NK-92 (cell line): ENCODE data around the gene FRYL.

Experiments
- DNase-seq: peaks from one replicate; lab custom pipeline; 2025; ENCODE audit not compliant: unreplicated experiment; lab: John Stamatoyannopoulos, UW

The FRYL gene

DNA sequence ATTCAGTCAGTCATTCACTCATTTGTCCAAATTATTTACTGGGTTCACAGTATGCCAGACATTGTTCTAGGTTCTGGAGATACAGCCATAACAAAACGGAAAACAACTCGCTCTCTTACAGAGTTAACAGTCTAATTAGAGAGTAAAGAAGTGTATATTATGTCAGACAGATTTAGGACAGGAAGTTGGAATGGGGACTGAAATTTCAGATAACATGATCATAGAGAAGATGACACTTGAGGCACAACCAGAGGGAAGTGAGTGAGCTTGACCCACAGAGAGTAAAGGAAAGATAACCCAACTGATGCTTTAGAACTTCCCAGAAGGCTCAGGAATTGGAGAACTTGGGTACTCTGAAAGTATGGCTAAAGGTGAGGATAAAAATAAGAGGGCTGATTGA, 150.6 kb downstream of the FRYL start:
- DNase-seq: no peak

DNA sequence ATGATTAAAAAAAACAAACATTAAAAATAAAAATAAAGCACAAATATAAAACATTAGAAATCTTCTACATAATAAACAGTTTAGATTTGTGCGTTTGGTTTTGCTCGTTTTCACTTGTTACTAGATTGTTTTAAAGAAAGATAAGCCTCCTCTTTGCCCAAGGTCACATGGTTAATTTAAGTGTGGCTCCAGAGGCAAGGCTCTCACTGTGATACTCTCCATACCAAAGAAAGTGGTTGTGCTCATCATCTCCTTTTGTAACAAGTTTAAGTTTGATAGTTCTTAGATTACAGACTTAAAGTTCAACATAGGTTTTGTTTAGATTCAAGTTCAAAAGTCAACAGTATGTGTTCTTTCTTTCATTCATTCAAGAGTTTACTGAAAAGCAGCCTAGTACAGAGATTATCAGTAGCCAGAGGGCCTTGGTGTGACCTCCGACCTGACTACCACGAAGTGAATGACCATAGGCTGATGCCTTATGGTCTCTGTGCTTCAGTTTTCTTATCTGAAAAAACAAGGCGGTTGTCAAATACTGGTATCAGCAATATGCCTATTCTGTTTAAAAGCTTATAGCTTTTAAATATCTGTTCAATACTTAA, 156.8 kb downstream of the FRYL start:
- no peak for DNase-seq

DNA sequence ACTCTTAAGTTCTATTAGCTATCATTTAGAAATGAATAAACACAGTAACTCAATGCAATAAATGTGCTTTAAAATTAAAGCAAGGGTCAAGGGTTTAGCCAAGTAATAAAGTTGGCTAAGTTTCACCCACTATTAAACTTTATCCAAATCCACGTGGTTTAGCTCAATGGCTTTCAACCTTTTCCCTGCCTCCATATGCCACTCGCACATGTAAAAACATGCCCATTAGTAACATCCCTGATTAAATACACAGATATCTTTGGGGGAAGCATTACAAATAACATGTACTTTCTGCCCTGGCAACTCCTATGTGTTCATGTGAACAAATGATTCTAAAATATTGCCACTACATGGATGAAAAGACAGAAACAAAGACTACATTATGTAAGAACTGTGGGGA, 159.2 kb downstream of the FRYL start:
- DNase-seq: no peak

DNA sequence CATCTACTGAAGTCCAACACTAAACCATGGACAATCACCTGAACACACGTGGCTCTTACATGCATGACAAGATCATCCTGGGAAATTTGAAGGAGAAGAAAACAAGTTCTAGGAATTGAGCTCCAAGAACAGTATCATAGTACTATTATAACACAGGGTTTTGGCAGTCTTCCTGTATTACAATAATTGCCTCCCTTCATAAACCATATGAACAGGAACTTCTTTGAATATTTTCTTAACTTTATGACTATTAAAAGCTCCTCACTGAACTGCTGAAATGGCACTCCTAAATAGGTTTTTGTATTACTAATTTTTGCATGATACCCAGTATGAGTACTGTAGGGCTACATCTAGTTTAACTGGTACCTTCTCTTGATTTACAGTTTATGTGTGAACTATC, 160.0 kb downstream of the FRYL start:
- no peak for DNase-seq

DNA sequence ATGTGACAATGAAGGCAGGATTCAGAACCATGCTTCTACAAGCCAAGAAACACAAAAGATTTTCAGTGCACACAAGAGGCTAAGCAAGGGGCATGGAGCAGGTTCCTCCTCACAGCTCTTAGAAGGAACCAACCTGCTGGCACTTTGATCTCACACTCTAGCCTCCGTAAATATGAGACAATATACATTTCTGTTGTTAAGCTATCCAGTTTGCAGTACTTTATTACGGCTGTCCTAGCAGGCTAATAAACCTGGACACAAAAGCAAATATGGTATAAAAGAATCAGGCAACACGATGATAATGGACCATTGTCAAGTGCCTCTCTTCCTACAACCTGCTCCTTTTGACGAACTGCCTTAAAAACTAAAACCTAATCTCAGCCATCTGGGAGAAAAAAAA, 175.6 kb downstream of the FRYL start:
- DNase-seq: no peak

DNA sequence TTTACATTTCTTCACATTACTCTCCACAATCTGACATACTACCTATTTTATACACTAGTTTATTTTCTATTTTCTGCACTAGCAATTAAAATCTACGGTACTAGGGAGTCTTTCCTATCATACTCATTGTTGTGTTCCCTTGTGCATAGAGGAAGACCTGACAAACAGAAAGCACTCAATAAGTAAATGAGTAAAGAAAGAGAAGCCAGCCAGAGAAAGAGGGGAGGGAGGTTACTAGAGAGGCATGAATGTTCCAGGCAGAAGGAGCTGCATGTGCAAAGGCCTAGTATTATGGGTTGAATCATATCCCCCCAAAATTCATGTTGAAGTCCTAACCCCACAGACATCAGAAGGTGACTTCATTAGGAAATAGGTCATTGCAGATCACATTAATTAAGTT, 176.0 kb downstream of the FRYL start:
- DNase-seq: no peak

DNA sequence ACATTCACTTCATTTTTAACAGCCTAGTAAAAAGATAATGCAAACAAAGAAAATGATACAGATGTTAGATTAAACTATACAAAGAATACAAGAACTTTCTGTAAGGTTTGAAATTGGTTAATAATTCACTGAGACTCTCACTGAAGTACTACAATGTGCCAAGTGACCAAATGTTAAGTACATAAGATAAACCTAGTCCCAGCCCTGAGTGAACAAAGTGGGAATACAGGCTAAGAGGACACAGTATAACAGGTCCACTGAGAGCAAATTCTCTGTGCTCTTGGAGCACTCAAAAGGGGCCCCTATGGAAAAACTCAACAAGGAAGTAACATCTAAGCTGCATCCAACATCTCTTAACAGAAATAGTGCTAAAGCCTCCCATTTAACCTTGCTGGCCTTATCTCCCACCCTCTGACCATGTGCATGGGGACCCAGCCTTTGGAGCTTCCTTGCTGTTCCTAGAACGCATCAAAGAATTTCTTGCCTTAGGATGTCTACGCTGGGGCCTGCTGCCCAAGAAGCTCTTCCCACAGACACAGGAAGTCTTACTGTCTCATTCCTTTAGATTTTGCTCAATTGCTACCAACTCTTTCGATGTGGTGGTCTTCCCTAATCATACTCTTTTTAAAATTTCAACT, 176.6 kb downstream of the FRYL start:
- DNase-seq: no peak

DNA sequence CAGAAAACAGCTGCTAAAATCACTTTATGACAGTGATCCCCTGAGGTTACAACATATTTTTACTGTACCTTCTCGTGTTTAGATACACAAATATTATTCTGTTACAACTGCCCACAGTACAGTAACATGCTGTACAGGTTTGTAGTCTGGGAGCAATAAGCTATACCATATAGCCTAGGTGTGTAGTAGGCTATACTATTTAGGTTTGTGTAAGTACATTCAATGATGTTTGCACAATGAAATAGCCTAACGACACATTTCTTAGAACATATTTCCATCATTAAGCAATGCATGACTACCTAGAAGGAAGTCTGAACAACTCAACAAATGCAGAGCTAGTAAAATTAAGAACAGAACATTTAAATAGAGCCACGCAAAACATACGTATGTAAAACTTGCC, 177.3 kb downstream of the FRYL start:
- no peak for DNase-seq

DNA sequence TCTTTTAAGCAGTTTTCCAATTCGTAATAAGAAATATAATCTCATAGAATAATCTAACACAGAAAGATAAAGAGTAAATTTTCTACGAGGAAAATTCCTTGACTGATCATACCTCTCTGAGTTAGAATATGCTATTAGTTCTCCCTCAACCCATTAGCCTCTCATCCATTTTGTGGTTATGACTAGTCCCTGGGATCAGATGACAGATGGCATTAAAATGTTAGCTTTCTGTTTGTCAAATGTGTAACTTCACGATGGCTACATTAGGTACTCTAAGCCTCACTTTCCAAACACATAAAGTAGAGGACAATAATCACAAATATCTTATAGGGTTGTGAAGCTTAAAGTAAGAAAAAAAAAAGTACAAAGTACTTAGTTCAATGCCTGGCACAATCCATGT, 177.9 kb downstream of the FRYL start:
- no peak for DNase-seq

DNA sequence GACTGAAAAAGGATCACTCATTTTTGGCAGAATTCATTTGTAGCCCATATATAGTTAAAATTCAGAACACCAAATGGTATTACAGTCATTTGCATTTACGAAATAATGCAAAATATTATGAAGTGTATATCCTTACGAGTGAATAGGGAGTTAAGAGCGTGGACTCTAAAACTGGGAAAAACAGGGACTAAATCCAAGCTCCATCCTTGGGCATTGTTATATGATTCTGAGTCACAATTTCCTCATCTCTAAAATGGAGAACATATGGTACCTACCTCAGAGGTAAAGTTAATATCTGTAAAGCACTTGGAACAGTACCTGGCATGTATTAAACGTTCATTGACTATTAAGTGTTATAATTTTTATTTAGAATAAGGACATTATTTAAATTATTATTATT, 183.7 kb downstream of the FRYL start:
- DNase-seq: no peak

DNA sequence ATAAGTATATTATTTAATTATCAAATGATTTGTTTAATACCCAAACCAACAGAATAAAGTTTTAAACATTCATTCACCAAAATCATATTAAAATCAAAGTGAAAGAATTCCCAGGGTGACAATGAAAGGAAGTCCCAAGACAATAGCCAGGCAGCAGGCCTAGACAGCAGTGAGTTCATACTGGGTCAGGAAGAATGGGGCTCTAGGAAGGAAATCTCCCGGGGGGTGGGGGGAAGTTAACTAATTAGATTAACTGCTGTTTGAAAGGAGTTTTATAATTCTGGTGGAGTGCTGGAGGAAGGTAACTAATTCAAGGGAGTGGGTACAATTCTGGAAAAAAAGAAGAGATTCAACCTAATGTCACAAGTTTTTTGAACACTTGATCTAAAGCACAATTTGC, 185.9 kb downstream of the FRYL start:
- no peak for DNase-seq

DNA sequence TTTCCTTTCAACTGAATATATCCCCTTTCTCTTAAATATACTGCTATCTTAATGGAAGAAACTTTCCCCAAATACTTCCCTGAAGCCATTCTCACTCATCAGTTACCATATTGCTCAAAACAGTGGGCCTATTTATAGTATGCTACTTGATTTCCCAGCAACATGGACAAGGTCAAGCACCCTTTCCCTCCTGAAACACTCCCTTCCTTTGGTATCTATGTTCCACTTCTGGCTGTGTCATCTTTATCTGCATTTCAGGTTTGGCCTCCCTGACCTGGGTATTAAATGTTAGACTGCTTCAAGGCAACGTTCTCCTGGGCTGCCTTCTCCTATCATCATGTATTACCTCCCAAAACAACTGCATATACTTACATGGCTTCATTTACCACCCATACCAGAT, 188.7 kb downstream of the FRYL start:
- DNase-seq: no peak

DNA sequence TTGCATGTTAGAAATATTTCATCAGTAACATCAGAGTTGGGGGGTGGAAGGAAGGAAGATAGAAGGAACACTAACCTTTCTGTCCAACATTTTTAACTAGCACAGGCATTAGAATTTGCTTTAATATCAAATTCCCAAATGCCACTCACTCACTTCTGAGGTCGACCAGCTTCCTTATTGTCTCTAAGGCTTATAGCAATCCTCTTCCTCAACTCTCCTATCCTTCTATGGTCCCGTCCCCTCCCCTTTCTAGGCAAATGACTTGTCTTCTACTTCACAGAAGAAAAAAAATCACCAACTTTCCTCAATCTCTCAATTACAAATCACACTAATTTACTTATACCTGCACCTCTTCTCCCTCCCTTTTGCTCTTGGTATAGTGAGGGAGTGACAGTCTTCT, 189.2 kb downstream of the FRYL start:
- DNase-seq: no peak

DNA sequence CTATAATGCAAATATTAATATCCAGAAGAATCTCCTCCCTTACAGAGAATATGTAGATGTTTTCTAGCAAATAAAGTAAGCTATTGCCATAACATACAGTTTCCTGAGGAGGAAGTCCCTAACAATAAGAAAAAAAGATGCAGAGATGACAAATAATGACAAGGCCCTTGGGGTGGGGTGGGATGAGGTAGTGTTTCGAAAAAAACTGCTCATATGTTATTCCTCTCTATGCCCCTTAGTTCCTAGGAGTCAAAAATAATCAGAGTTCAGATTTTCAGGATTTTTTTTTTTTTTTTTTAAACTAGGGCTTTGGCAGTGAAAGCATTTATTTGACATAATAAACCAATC, 191.0 kb downstream of the FRYL start:
- no peak for DNase-seq

DNA sequence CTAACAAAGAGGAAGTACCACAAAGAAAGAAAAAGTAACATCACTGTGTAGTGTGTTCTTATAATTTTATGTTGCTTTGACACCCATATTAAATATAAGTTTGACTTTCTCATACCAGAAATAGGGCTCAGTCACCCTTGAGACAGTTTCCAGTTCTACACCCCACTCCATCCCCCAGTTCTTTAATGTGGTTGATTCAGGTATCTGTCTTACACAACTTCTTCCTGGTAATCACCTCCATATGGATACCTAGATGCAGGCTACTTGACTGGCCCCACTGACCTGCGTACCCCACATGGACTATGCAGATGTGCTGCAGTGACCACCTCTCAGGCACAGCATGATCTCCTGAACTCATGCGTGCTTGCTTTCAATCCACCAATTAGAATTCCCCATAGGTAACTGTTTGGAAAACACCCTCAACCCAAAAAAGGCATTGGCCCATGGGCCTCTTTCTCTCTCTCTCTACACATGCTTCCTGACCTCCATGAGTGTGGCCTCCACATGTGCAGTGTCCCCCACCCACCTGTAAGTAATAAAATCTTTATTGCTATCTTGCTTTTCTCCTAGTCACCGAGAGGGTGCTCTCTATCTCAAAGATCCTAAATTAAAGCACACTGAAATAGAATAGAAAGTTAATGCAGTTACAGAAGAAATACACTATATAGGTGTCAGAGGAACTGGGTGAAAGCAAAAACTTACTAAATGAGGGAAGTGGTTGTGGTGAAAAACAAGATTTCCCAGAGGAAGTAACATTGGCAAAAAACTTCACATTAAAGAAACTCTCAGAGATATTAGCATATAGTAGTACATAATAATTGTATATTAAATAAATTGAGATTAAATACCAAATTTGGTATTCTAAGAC, 191.6 kb downstream of the FRYL start:
- no peak for DNase-seq

DNA sequence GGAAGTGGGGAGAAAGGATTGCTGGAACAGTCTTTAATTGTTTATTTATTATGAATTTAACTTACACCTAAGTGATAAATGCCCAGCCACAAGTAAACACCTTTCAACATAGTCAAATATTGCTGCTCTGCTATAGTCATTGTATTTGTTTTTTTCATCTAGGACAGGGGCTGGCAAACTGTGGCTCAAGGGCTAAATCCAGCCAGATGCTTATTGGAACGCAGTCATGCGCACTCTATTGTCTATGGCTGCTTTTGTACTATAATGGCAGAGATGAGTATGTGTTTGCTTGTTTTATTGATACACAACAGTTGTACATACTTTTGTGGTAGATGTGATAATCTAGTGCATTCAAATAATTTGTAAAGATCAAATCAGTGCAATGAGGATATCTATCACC, 194.7 kb downstream of the FRYL start:
- no peak for DNase-seq

DNA sequence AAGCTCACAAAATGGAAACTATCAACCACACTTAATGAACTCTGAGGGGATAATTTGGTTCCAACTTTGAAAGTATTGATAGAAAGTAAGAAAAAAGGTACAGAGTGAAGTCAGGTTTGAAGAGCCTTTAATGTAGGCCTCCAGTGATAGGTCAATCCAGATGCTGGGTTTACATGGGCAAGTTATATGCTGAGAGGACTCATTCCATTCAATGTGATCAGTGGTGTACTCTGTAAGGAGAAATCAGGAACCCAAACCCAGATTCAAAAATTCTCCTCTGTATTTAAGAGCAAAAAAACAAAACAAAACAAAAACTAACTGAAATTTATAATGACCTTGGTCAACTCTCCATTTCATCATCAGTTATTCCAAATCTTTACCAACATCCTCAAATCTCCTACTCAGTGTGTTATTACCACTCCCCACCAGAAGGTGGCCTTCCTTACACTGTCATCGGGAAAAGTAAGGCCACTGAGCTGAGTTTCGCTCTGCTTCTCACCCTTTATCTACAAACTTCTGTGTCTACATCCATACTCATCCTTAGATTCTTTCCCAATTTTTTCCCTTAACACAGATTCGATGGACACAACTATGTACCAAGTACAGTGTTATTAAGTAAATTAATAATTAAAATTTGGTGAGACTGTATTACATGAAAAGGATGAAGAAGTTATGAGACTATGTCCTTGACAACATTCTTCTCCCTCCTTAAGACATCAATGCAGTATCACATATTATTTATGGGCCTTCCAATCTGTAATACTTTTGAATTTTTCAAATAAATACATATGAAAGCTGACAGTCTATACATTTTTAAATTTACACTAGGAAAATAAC, 201.7 kb downstream of the FRYL start:
- no peak for DNase-seq

DNA sequence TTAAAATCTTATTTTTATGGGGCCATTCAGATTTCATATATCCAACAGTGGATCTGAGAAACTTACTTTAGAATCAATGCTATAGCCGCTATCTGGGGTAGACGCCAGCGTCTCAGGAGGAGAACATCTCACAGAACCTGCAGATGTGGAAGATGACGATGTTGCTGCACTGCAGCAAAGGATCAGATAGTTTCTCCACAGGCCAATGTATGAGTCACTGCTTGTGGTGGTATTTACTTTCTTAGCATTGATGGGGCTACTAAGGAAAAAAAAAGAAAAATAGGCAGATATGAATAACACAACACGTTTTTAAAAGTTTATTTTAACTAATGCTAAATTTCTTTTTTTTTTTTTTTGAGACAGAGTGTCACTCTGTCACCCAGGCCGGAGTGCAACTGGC, 204.1 kb downstream of the FRYL start:
- DNase-seq: no peak

DNA sequence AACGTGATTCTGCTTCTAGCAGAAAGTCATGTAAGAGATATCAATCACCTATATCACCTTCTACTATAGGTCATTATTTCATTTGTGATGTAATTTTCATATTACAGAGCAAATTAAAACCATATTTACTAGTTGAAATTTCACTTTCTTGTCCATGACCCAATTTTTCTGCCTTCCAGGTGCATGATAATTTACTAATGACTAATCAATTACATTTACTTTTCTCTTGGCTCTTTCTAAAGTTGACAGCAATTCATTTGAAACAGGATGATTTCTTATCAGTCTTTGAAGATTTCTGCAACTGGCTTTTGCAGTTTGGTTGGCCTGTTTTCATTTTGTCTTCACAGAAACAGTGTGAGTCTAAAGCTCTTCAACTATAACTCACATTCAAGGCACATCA, 208.6 kb downstream of the FRYL start:
- DNase-seq: no peak

DNA sequence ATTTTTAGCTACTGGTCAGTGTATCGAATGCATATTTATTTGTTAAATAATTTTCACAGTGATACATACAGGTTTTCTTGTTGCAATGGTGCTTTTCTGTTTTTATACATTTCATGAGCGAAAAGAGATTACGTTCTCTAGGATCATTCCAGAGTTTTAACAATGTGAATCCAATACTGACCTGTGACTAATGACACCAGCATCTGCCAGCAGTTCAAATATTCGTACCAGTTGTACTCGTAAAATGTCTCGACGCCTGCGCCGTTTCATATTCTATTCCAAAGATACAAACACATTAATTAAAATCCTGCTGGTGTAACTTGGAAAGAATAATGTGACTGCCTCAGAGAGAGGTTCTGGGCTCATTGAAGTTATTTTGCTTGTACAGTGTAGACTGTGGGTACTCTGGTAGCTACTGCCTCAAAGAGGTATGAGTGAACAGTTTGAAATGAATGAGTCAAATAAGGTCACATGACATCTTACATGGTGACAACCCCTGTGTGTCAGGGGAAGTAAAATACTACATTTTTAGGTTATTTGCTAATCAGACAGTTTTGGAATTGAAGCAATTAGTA, 209.3 kb downstream of the FRYL start:
- no peak for DNase-seq

DNA sequence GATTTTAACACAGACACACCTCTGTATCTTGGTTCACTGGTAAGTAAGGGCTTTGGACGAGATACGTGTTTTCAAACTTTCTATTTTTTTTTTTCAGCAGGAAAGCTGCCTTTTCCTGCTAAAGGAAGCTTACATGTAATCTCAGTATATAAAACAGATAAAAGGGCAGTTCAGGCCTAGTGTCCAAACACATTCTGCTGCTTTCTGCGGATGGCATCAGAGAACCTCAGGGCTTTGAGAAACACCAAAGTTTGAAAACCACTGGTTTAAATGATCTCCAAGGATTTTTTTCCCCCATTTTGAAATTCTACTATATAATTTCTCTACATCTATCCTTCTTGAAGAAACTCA, 214.1 kb downstream of the FRYL start:
- no peak for DNase-seq
